HG02973 (cell line): ENCODE measurements around the gene AKIP1.

Experiments
- ATAC-seq: cut with Tn5 transposase; IDR thresholded peaks from one replicate; pipeline ENCODE4 v1.9.1; 2021; ENCODE audit warnings: moderate library complexity; ENCODE audit not compliant: unreplicated experiment

AKIP1 gene

DNA sequence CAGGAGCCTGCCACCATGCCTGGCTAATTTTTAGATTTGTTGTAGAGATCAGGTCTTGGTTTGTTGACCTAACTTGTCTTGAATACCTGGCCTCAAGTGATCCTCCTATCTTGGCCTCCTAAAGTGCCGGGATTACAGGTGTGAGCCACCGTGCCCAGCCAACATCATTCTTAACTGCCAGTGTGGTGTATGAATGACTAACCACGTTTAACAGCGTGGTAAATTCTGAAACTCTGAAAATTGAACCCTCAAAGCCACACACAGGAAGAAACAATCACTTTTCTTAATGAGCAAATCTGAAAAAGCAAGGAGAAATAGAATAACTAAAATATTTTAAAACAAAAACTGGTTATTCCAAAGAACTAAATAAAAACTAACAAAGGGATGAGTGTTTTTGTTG lies 45.9 kb downstream of the AKIP1 start:
- no peak for ATAC-seq

DNA sequence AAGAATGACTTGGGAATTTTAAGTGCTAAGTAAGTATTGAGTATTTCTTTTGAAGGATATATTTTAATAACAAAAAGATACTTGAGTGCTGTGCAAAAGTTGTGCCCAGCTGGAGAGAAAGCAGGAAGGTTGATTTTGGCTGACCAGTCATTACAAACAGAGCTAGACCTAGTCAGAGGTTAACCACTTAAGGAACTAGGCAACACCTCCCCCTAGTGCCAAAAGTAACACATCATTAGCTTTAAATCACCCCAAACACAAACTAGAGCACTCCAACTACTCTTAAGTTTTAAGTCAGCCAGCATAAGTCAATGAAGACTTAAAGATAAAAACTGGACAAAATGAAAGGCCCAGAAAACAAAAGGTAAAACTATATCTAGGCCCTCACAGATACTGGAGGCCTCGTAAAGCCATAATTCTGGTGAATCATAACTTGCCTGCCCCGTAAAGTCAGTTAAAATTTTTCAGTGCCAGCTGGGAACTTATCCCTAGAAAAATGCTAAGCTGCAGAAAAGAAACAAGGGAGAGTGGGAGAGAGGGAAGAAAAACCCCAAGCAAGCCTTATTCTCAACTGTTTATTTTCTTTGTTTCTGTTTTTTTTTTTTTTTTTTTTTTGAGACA lies 48.7 kb downstream of the AKIP1 start:
- ATAC-seq, result peak; percentile 48

DNA sequence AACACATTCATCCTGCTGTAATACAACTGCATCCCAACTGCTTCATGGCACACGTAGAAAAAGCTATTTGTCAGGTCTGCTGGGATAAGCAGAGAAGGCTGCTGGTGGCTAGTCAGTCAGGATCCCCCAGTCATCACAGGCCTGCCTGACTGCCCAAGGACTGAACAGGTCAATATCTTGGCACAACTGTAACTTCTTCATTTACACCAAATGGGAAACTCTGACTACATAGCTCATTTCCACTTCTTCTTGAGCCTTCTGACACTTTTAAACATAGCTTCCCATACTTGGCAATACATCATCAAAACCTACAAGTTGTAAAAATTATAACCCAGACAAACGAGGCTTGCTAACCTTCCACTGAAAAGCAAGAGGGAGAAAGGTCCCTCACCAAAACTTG lies 50.4 kb downstream of the AKIP1 start:
- no peak for ATAC-seq

DNA sequence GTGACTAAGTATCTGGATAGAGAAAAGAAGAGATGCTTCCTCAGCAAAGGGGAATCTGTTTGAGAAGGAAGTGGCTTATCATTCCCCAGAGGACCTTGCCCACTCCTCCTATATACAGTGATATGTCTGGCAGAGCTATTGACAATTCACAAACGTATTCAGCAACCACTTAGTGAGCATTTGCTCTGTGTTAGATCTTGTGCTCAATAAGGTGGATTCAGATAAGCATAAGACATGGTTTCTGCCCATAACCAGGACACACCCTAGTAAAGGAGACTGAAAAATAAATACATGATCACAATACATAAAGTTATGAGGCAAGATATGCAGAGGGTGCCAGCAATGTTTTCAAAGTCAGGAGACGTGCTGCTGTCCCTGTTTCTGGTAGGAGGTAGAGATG lies 51.9 kb downstream of the AKIP1 start:
- ATAC-seq, result no peak

DNA sequence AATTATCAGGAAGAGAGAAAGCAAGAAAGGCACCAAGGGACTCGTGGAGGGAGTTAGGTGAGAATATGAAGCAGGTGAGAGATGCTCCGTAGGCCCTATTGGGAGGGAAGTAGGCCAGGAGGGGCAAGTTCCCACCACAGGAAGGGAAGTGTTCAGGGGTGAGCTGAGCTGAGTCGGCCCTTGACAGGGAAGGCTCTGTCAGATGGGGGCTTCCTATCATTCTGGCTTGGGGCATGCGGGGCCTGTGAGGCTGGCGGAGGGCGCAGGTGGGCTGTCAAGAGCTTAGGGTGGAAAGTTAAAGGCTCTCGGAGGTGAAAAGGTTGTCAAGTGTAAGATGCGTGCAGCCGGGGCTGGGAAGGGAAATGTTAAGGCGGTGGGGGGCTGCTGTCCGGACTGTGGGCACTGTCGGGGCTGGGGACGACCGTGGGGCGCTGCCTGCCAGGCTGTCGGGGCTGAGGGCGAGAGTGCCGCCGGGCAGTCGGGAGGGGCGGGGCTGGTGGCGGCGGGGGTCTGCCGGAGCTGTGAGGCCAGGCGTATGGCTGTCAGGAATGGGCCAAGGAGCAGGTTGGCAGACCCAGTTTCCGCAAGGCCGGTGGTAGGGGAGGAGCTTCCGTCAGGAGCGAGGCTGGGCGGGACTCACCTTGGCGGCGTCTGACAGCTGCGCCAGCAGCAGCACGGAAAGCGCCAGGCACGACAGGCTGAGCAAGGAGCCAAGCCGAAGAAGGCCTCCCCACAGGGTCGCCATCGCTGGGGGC lies 52.8 kb downstream of the AKIP1 start:
- ATAC-seq, result peak; percentile 49

DNA sequence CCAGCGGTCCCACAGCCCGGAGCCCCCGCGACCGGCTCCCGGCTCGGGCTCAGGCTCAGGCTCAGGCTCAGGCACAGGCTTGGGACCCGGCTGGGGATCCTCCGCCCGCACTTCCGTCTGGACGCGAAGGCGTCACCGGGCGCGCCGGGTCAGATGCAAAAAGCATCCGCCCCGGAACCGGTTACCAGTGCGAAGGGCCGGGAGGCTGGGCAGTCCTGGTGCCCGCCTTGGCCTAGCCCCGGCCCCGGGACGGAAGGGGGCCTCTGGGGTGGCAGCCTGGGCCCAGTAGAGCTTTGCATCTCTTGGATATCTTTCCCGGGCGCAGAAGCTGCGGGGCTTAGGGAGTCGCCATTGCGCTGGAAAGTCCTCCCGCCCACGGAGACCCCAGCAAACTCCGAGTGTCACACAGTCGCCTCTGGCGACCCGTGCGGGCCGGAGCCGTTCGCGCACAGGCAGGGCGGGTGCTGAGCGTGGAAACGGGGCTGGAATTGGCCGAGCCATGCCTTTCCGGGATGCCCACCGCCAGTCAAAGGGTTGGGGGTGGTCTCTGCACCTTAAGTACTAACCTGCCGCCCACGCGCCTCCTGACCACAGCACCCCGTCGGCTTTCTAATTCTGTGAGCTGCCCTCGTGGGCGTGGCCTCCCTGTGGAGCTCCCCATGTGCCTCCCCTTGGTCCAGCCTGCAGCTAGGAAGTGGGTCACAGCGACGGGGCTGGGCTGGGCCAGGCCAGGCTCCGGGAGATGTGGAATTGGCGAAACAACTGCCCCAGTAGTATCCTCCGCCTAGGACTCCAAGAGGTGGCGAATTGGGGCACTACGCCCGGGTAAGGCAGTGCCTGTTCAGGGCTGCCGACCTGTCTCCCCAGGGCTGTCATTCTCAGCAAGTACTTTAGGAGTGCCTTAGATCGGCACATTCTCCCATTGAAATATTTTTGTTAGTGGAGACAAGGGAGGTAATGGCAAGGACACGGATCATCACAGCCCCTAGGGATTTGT lies 53.6 kb downstream of the AKIP1 start, which contains the start of gene TMEM9B:
Gene TMEM9B, minus strand, starts transcription at position 119 of the 997 bp plus-strand sequence. CDS start 129 bp downstream, outside the sequence.
- ATAC-seq, result peak; percentile 76

DNA sequence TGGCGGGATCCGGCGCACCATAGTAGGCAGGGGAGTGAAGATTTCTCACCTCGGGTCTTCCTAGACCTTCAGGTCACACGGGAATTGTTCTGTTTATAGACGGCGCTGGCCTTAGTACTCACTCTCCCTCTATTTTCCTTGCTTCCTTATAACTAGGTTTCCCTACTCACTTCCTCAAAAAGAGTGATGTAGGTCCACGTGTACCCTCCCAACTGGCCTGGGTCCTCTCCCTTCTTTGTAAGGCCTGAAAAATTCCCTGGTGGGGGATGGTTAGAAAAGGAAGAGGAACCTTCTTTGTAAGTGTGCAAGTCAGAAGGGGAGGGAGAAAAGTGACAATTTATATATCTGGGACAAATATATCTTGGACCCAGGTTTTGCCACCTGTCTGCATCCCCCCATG lies 56.2 kb downstream of the AKIP1 start:
- ATAC-seq, result no peak
